Activated CD4-positive, CD25-positive, alpha-beta regulatory T cell treated with anti-CD3 and anti-CD28 coated beads, Interleukin-2, amount 50 U/mL, for 16 hours (primary cell): ENCODE measurements around the gene ALDH4A1.

ENCODE experiments used
- DNase-seq: peaks from one replicate; pipeline ENCODE4 v3.0.0-alpha.2; 2020; ENCODE audit warnings: low read depth, low spot score

Gene ALDH4A1

GRCh38 chr1:18922848-18923755 is 20.7 kb upstream of the ALDH4A1 start:
- DNase-seq = no peak

- no peak for DNase-seq
Observed at GRCh38 chr1:18922319-18922726, 20.0 kb upstream of the ALDH4A1 start.

- DNase-seq = no peak
Observed at GRCh38 chr1:18921516-18922251, 19.3 kb upstream of the ALDH4A1 start.

- DNase-seq = no peak
Observed at GRCh38 chr1:18920931-18921330, 18.6 kb upstream of the ALDH4A1 start.

DNA sequence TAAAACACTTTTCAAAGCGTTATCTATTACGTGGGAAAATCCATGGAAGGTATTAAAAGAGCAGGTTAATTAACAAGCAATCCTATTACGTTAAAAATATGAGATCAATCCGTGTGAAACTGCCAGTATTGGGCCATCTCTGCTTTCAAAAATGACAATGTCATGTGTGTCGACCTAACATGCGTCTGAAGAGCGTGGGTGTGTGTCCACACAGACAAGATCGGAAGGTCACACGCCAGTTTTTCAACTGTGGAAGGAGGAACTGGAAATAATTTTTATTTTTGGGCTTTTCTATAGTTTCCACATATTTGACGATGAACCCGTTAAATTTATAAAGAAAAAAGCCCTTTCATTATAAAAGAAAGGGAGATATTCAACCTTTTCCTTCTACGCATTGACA is 17.6 kb upstream of the ALDH4A1 start:
- DNase-seq = no peak

DNA sequence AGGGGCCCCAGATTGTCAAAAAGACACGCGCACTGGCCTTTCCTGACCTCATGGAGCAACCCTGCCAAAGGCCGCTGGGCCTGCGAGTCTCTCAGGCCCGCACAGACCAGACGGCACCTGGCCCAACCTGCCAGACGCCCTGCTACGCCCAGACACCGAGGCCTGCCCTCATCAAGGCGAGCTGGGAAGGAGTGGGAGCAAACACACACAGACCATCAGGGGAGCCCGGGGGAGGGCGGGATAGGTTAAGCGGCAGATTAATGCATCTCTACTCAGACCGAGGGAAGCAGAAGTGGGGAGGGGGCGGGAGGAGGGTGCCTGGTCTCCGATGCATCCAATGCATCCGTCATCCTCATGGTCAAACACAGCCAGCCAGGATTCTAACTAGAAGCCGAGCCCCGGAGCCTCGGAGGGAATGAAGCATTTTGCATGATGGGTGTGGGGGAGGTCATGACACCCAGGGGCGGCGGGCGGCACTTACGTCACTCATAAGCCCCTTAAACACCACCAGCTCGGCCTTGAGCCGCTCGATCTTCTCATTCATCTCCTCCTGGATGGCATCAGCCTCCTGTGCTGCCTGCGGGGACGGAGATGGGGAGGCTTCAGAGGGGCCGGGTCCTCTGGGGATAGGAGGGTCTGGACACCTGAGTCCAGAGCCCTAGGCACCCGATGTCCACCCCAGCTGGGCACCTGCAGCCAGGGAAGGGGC is 17.0 kb upstream of the ALDH4A1 start:
- no peak for DNase-seq

DNA sequence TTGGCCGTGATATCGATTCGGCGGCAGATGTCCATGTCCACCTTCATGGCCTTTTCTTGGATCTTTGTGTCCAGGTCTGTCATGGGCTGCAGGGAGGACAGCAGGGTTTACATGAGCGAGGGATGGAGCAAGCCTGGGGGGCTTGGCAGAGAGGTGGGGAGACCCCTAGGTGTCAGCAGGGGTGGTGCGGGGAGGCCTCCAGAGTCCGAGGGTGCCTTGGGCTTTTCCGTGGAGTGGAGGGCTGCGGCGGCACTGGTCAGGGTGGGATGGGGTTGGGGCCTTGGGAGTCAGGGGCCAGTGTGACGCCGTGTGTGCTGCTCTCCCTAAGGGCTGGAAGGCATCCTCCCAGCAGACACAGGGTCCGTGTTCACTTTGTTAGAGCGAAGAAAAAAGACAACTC is 16.1 kb upstream of the ALDH4A1 start:
- no peak for DNase-seq

DNA sequence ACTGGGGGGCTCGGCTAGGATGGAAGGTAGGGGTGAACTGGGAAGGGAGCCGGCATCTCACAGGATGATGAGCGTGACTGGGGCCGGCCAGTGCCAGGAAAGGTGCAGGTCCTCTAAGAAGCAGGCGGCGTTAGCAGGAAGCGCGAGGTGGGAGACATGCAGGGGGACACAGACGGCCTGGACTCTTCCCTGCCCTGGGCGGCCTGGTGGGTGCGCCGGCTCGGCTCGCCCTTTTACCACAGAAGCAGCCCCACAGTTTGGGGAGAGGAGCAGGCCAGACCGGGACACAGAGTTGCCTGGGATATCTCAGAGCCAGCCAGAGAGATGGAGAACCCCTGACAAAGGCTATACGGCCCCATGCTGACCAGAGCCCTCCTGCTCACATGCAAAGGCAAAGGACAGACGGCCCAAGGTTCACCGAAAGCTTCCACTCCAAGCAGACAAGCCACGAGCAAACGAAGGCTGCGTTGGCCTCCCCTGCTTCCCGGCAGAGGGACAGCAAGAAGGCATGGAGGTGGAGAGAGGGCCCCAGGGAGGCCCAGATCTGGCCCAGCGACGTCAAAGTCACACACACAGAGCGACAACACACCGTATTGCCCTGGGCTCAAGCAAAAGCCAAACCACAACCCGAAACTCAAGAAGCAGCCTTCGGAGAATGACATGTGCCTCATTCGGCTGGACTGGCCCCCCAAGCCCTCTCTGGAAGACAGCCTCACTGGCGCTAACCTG is 14.9 kb upstream of the ALDH4A1 start:
- DNase-seq = no peak

DNA sequence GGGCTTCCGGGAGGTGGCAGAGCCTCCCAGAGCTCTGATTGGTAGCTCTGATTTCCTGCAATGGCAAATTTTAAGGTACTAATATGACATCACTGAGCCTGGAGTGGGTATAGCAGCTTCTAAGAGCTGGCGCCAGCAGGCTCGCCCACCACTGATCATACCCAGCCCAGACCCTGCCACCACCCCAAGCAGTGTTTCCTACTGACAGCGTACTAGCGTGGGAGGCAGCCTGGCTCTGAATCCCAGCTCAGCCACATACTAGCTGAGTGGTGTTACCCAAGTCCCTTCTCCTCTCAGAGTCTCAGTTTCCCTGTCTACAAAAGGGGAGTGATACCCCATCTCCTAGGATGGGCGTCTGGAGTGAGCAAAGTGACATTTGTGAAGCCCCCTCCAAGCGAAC is 13.0 kb upstream of the ALDH4A1 start:
- no peak for DNase-seq

GRCh38 chr1:18913065-18913835 is 10.9 kb upstream of the ALDH4A1 start:
- DNase-seq = peak; percentile 40

DNA sequence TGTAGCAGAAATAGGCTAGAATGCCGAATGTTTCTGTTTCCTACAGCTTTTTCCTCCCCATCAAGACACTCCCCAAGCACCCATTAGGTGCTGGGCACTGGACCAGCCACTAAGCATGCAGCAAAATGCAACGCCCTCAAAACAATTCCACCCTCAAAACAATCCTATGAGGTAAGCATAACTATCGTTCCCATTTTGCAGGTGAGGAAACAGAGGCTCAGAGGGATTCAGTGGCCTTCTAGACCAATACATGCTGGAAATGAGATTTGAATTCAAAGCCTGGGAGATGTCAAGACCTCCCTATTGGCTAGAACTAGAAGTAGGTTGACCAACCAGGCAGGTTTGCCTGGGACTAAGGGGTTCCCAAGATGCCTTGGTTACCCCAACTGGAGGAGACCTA is 10.2 kb upstream of the ALDH4A1 start:
- DNase-seq = no peak

- DNase-seq = no peak
Observed at GRCh38 chr1:18908911-18909771, 6.8 kb upstream of the ALDH4A1 start.

DNA sequence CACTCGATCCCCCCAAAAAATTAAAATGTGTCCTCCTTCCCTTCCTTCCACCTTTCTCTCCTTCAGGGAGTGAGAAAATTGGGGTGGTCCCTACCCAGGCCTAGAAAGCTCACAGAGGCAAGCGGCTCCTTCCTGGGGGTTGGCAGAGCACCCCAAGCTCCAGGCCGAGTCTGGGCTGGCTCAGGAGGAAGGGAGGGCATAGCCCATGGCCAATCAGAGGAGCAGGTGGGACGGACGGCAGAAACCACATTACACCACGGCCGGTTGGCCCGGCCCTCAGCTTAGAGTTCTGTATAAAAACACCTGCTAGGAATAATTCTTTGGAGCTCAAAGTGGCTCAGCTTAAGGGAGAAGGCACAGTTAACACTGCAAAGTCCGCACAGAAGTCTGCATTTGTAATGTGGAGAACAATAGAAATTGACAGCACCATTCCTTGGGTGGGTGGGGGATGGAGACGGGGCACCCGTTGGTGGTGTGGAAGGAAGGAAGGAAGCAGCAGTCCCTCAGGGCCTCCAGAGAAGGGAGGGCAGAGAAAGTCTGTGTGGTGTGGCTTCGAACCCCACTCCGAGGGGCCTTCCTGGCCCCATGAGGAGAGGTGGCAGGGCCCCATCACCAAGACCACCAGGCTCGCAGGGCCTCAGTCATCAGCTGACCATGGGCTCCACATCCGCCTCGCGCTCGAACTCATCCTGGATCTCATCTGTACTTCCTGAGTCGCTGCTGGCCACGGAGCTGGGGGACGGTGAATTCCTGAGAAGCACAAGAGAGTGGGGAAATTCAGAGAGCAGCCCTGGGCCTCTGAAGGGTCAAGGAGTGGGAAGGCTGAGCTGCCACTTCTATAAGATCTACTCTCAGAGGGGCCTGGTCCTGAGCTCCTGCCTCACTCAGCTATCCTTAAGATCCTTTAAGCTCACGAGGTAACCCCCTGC is 5.8 kb upstream of the ALDH4A1 start:
- no peak for DNase-seq

DNA sequence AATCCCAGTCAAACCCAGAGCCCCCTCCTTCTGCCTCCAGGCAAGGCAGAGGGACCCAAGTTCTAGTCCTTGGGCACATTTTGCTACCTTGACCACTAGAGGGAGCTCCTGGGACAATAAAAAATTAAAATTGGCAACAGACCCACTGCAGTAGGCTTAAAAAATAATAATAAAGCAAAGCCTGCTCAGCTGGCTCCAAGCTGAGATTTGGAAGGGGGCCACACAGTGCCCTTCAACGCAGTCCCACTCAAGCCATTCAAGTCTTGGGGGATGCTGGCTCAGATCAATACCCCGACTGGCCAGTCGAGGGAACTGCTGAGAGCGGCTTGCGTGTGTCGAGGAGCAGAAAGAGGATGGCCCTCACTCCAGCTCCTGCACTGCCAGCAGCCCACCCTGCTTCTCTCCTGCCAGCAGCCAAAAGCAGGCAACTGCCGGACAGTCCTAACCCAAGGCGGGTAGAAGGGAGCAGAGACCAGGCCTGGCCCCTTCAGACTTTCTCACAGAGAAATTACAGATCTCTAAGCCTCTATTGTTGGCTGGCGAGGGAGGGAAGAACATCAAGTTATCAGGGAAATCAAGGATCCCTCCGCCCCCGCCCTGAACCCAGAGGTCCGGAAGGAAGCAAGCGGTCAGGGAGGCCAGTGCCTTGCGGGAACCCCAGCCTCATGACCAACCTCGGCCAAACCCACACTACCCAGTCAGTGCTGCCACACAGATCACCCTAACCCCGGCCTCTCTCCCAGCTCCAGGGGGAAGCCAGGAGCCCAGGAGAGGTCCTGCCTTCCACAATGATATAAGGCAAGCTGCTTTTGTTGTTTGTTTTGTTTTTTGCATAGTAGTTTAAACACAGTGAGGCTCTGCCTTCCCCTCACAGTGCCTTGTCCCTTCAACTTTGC is 4.9 kb upstream of the ALDH4A1 start:
- peak; percentile 44 for DNase-seq

DNA sequence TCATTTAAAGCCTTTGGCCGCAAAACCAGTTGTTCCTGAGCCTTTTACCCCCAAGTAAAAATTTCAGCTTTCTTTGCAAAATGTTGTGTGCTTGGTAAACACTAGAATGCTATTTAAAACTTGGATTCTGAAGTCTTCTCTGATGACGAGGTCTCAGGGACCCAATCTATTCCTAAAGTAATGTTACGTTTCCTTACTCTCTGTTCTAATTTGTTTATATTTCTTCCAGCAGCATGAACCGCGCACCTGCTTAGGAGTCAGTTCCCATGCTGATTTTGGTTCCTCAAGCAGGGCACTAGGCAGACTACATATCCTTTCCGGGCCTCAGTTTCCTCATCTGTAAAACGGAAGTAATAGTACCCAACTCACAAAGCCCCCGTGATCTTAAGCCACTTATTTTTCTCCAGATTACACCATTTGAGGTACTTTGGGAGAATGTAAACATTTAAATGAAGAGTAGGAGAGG is 969 bp upstream of the ALDH4A1 start:
- DNase-seq = no peak

DNA sequence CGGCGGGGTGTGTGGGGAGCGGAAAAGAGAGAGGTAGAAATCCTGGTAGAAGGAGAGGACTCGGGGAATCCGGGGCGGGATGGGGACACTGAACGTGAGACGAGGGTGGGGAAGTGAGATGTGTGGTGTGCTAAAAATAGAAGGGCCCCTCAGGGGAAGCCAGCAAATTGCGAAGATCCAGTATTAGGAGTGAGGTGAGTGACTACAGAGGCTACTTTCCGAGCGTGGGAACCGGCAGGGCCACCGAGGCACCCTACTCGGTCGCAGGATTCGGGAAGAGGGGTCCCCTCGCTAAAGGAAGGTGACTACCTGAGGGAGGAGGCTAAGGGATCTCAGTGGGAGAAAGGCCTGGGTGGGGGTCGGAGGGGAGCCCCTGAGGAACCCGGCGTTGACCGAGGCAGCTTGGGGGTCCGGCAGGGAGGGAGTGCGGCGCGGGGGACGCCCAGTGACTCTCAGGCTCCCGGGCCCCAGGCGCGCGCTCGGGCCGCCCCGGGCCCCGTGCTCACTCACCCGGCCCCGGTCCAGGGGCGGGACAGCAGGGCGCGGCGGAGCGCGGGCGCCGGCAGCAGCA is 318 bp downstream of the ALDH4A1 start:
- DNase-seq = no peak
